ENCODE measurements around the gene HNRNPUL2.
"Not testable (repeated sequence)": the region's sequence is repeated elsewhere in the genome, so short reads cannot be mapped to it uniquely, and the experiment has no call there.

HNRNPUL2 gene

DNA sequence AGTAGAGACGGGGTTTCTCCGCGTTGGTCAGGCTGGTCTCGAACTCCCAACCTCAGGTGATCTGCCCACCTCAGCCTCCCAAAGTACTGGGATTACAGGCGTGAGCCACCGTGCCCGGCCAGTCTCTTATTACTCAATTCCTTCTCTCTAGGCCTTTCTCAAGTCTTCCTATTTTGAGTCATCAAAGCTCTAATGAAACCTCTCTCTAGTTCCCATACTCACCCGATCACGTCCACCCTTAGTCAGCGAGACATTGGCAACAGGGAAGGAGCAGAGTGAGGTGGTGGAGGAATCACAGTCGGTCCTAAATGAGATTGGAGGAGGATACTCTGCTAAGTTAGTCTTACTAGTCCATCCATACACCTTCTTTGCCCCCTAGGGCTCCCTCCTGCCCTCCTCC lies 25.0 kb downstream of the HNRNPUL2 start:
- peaks cover 34% of the 10 kb centered on the region for H3K36me3 ChIP-seq (ENCODE audit: control insufficient read depth, insufficient read depth, low read length)
- no peak overlapping the region for H3K9ac ChIP-seq (ENCODE audit: low read depth, low read length)

DNA sequence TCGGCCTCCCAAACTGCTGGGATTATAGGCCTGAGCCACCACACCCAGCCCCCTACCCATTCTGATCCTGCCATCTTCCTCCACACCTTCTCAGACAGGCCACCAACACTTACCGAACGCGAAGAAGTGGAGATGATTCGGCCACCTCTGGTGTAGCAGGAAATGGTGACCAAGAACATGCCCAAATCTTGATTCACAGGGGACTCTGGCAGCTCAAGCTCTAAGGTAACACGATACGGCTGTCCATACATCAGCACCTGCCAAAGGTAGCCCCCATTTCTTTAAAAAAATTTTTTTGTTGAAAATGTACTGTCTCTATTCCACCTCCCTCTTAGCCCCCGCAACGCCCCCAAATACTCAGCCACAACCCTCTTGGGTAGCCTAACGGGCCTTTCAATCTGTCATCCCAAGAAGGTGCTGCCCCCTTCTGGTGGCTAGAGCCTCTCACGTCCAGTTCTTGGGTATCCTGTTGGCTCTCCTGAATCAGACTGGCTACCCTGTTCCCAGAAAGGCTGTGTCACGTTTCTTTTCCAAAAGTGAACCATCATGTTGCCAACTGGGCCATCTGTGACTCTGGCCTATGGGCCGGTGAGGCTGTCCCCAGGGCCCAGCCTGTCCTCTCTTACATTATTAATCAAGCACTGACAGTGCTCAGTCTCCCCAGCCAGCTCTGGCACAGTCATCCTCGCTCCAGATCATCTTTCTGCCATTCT lies 32.6 kb downstream of the HNRNPUL2 start:
- H3K27ac ChIP-seq (ENCODE audit: low read depth, low read length): peak overlapping the region; percentile 60
- H3K27me3 ChIP-seq (ENCODE audit: control insufficient read depth, insufficient read depth, low read length): no peaks in the 10 kb centered on the region
- H3K4me1 ChIP-seq (ENCODE audit: control insufficient read depth, insufficient read depth, low read length): no peaks in the 10 kb centered on the region
- H3K36me3 ChIP-seq (ENCODE audit: control insufficient read depth, insufficient read depth, low read length): peaks cover 45% of the 10 kb centered on the region
- no peak overlapping the region for H3K4me3 ChIP-seq (ENCODE audit: low read depth, low read length)
- no peak overlapping the region for H3K9ac ChIP-seq (ENCODE audit: low read depth, low read length)
- H3K9me3 ChIP-seq (ENCODE audit: control insufficient read depth, insufficient read depth, low read length): no peaks in the 10 kb centered on the region

More for the DNA sequence above, 25.0 kb downstream of the HNRNPUL2 start:
- Histone ChIP-seq H3K4me1 (ENCODE audit: control insufficient read depth, insufficient read depth, low read length) (no peaks in the 10 kb centered on the region), H3K4me3 (ENCODE audit: low read depth, low read length) (no peak overlapping the region), H3K9me3 (ENCODE audit: control insufficient read depth, insufficient read depth, low read length) (no peaks in the 10 kb centered on the region), H3K27me3 (ENCODE audit: control insufficient read depth, insufficient read depth, low read length) (no peaks in the 10 kb centered on the region), H3K27ac (ENCODE audit: low read depth, low read length) (no peak overlapping the region)

DNA sequence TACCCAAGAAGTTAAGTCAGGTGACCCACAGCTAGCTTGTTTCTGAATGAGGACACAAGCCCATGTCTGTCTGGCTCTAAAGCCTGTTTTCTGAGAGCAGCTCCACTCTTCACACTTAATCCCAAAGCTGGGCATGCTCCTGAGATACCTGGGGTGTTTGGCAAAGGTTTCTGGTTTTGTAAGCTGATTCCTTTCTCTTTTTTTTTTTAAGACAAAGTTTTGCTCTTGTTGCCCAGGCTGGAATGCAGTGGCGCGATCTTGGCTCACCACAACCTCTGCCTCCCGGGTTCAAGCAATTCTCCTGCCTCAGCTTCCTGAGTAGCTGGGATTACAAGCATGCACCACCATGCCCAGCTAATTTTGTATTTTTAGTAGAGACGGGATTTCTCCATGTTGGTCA lies 33.6 kb downstream of the HNRNPUL2 start:
- H3K27me3 ChIP-seq (ENCODE audit: control insufficient read depth, insufficient read depth, low read length); H3K9ac ChIP-seq (ENCODE audit: low read depth, low read length); H3K27ac ChIP-seq (ENCODE audit: low read depth, low read length); H3K4me3 ChIP-seq (ENCODE audit: low read depth, low read length); H3K4me1 ChIP-seq (ENCODE audit: control insufficient read depth, insufficient read depth, low read length); H3K9me3 ChIP-seq (ENCODE audit: control insufficient read depth, insufficient read depth, low read length): not testable (repeated sequence)
- peaks cover 44% of the 10 kb centered on the region for H3K36me3 ChIP-seq (ENCODE audit: control insufficient read depth, insufficient read depth, low read length)

DNA sequence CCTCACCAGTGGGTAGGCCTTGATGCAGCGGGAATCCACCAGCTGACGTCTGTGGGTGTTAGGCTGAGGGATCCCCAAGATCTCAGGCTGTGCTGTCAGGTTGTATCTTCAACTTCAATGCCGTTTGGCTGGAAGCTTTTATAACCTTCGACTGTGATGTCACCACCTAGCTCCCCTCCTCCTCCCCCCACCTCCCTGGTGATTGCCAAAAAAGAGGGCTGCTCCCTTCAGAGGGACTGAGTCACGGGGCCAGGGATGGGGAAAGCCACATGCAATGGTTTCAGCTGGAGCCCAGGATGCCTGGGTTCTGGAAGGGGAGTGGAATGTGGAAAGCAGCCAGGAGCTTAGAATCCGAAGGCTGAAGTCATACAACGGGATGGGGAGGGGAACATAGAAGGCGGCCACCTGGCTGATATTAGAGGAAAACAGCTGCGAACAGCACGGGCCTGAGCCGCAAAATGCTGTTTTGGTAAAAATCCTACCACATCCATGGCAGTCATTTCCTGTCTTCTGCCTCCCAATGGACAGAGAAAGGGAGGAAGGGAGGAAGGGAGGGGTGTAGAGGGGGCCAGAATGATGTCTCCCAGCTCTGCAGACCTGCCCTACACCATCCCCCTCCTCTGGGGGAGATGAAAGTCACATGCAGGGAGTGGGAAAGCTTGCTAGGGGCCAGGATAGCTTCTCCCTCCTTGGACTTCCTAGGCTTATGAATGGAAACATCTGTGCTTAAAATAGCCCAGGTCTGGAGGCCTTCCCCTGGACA lies 37.7 kb downstream of the HNRNPUL2 start, which contains the start of gene LRRN4CL:
Gene LRRN4CL (minus strand): TSS at position 110 of the 763 bp plus-strand sequence. CDS start 1,022 bp downstream, outside the sequence.
- H3K9ac ChIP-seq (ENCODE audit: low read depth, low read length): no peak within 1 kb of the TSS

DNA sequence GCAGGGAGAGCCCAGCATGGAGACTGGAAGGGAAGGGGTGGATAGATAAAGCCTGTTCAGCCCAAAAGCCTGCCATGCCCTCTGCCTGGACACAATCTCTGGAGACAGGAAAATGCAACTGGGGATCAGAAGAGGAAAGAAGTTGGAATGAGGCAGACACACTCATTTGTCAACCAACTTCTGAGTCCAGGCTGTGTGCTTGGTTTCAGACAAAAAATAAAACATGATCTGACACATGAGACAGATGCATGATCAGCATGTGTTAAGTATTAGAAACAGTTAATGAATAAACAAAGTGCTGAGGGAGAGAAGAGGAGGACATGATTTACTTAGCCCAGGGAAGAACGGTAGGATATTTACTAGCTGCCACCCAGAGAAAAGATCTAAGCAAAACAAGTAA lies 38.8 kb downstream of the HNRNPUL2 start:
- no peak overlapping the region for H3K4me3 ChIP-seq (ENCODE audit: low read depth, low read length)
- no peak overlapping the region for H3K27ac ChIP-seq (ENCODE audit: low read depth, low read length)
- H3K9me3 ChIP-seq (ENCODE audit: control insufficient read depth, insufficient read depth, low read length): no peaks in the 10 kb centered on the region
- H3K36me3 ChIP-seq (ENCODE audit: control insufficient read depth, insufficient read depth, low read length): peaks cover 36% of the 10 kb centered on the region
- no peak overlapping the region for H3K9ac ChIP-seq (ENCODE audit: low read depth, low read length)
- H3K4me1 ChIP-seq (ENCODE audit: control insufficient read depth, insufficient read depth, low read length): no peaks in the 10 kb centered on the region
- no peaks in the 10 kb centered on the region for H3K27me3 ChIP-seq (ENCODE audit: control insufficient read depth, insufficient read depth, low read length)

More for the DNA sequence above, 37.7 kb downstream of the HNRNPUL2 start, which contains the start of gene LRRN4CL:
- Histone ChIP-seq H3K27ac (ENCODE audit: low read depth, low read length) (no peak within 1 kb of the TSS), H3K4me1 (ENCODE audit: control insufficient read depth, insufficient read depth, low read length) (no peaks in the 10 kb centered on the region), H3K4me3 (ENCODE audit: low read depth, low read length) (no peak within 1 kb of the TSS), H3K36me3 (ENCODE audit: control insufficient read depth, insufficient read depth, low read length) (peaks cover 44% of the 10 kb centered on the region), H3K9me3 (ENCODE audit: control insufficient read depth, insufficient read depth, low read length) (no peaks in the 10 kb centered on the region), H3K27me3 (ENCODE audit: control insufficient read depth, insufficient read depth, low read length) (no peaks in the 10 kb centered on the region)

DNA sequence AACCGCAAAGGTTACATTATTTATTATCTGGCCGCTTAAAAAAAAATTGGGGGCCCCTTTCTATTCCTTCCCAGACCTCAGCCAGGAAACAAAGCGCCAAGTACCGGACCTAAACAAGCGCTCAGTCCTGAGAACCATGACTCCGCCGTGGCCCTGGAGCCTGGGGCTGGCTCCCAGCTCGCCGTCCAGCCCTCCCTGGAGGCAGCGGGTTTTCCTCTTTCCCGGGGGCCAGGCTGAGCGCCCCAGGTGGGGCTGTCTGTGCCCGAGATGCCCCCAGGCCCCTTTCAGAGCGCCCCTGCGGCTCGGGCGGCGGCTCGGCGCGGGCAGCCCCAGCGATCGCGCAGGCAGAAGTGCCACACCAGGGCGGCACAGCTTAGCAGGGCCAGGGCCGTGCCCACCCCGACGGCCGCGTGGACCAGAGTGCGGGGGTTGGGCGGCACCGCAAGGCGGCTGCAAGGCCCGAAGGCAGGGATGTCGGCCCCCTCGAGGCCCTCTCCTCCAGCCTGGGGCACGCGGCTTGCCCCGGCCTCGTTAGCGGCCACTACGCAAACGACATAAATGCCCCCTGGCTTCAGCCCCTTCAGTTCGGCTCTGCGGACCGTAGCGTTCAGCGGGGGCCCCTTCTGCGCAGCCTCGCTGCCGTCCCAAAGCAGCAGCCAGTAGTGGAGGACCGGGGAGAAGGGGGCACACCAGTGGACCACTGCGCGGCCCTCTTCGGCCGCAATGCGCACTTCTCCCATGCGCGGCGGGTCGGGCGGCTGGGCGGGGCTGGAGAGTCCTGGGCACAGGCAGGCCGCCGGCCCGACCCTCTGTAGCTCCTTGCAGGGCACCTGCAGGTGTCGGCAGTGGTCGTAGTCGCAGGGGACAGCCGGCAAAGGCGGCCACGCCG lies 39.5 kb downstream of the HNRNPUL2 start:
- H3K9ac ChIP-seq (ENCODE audit: low read depth, low read length): no peak overlapping the region

DNA sequence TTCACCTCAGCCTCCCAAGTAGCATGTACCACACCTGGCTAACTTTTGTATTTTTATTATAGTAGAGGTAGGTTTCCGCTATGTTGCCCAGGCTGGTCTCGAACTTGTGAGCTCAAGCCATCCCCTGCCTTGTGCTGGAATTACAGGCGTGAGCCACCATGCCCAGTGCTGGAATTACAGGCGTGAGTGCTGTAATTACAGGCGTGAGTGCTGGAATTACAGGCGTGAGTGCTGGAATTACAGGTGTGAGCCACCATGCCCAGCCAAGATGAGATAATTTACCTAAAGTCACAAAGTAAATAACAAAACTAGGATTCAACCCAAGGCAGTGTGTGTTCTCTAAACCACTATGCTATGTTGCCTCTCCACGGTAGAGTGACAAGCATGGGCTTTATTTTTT lies 44.7 kb downstream of the HNRNPUL2 start:
- Histone ChIP-seq H3K9me3 (ENCODE audit: control insufficient read depth, insufficient read depth, low read length) (no peaks in the 10 kb centered on the region), H3K27me3 (ENCODE audit: control insufficient read depth, insufficient read depth, low read length) (no peaks in the 10 kb centered on the region), H3K9ac (ENCODE audit: low read depth, low read length) (no peak overlapping the region), H3K27ac (ENCODE audit: low read depth, low read length) (no peak overlapping the region), H3K4me3 (ENCODE audit: low read depth, low read length) (no peak overlapping the region), H3K36me3 (ENCODE audit: control insufficient read depth, insufficient read depth, low read length) (peaks cover 7% of the 10 kb centered on the region), H3K4me1 (ENCODE audit: control insufficient read depth, insufficient read depth, low read length) (peaks cover 9% of the 10 kb centered on the region; the same call in 1 of the 2 replicates)

More for the DNA sequence above, 39.5 kb downstream of the HNRNPUL2 start:
- Histone ChIP-seq H3K27me3 (ENCODE audit: control insufficient read depth, insufficient read depth, low read length) (no peaks in the 10 kb centered on the region), H3K9me3 (ENCODE audit: control insufficient read depth, insufficient read depth, low read length) (no peaks in the 10 kb centered on the region), H3K27ac (ENCODE audit: low read depth, low read length) (no peak overlapping the region), H3K36me3 (ENCODE audit: control insufficient read depth, insufficient read depth, low read length) (peaks cover 29% of the 10 kb centered on the region), H3K4me3 (ENCODE audit: low read depth, low read length) (no peak overlapping the region), H3K4me1 (ENCODE audit: control insufficient read depth, insufficient read depth, low read length) (no peaks in the 10 kb centered on the region)

DNA sequence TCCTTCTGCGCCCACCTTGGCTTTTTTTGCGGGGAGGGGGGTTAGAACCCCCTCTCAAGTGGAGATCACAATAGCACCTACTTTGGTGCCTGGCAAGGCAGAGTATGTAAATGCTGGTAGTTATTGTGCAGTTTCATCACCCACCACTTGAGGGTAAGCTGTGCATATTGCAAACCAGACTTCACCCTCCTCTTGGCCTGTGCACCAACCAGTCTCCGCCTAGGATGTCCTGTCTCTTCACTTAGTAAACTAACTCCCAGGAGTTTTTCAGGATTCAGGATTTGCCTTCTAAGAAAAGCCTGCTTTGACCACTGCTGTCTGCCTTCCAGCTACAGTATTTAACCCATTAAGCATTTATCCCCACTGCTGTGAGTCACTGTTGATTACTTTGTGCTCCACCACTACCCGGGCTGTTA lies 46.4 kb downstream of the HNRNPUL2 start:
- Histone ChIP-seq H3K4me3 (ENCODE audit: low read depth, low read length) (no peak overlapping the region), H3K27ac (ENCODE audit: low read depth, low read length) (no peak overlapping the region), H3K36me3 (ENCODE audit: control insufficient read depth, insufficient read depth, low read length) (peaks cover 21% of the 10 kb centered on the region), H3K4me1 (ENCODE audit: control insufficient read depth, insufficient read depth, low read length) (peaks cover 9% of the 10 kb centered on the region; the same call in 1 of the 2 replicates), H3K9me3 (ENCODE audit: control insufficient read depth, insufficient read depth, low read length) (no peaks in the 10 kb centered on the region), H3K27me3 (ENCODE audit: control insufficient read depth, insufficient read depth, low read length) (no peaks in the 10 kb centered on the region), H3K9ac (ENCODE audit: low read depth, low read length) (no peak overlapping the region)

DNA sequence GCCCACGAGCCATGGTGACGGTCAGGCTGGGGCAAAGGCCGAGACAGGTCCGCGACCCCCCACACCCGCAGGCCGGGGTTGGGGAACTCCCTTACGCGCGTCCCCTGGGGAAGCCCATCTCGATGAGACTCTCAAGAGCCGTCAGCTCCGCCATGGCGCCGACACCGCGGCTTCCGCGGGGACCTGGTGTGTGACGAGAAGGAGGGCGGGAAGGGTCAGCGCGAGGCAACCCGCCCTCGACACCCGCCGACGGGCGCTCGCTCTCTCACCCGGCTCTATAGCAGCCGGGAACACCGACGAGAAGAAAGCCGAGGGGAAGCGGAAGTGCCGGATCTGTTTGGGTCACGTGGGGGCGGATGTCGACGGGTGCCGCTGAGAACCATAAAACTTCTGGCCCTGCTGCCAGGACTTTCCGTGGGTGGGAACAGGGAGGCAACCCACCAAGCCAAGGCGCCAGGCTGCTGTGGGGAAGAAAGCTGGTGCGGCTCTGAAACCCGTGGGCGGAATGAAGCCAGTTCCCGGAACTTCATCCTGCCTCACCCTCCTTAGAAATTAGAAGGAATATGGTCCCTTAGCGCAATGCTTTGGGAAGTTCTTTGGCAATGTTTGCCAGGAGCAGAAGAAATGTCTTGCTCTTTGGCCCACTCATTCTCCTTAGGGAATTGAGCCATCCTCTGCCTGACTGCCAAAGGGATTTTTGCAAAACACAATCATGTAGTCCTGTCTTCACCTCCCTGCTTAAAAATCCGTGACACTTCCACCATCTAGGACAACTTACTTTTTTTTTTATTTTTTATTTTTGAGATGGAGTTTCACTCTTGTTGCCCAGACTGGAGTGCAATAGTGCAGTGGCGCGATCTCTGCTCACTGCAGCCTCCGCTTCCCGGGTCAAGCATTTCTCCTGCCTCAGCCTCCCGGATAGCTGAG lies 48.2 kb downstream of the HNRNPUL2 start, which contains the start of gene UBXN1:
Gene UBXN1 (minus strand): TSS at position 304 of the 927 bp plus-strand sequence. CDS start 150 bp downstream, at position 154.
- Histone ChIP-seq H3K27me3 (ENCODE audit: control insufficient read depth, insufficient read depth, low read length) (no peaks in the 10 kb centered on the region), H3K27ac (ENCODE audit: low read depth, low read length) (peak within 1 kb of the TSS; percentile 73), H3K36me3 (ENCODE audit: control insufficient read depth, insufficient read depth, low read length) (peaks cover 29% of the 10 kb centered on the region), H3K4me1 (ENCODE audit: control insufficient read depth, insufficient read depth, low read length) (peaks cover 9% of the 10 kb centered on the region; the same call in 1 of the 2 replicates), H3K4me3 (ENCODE audit: low read depth, low read length) (peak within 1 kb of the TSS; percentile 88), H3K9me3 (ENCODE audit: control insufficient read depth, insufficient read depth, low read length) (no peaks in the 10 kb centered on the region), H3K9ac (ENCODE audit: low read depth, low read length) (peak within 1 kb of the TSS; percentile 73)

DNA sequence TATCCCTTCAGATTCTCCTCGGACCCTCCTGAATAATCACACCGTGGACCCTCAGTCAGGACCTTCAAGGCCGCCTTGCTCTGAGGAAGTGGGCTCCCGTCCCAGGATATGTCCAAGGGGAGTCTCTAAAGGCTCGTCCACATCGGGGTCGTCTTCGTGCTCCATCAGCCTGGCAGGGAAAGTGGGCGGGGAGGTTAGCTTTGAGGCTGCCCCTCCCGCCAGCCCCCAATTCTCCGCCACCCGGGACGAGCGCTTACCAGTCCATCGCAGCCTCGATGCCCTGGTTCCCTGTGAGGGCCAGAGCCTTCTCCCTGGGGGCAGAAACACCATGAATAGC lies 48.9 kb downstream of the HNRNPUL2 start:
- Histone ChIP-seq H3K27me3 (ENCODE audit: control insufficient read depth, insufficient read depth, low read length) (no peaks in the 10 kb centered on the region), H3K9me3 (ENCODE audit: control insufficient read depth, insufficient read depth, low read length) (no peaks in the 10 kb centered on the region)

More for the DNA sequence above, 48.9 kb downstream of the HNRNPUL2 start:
- peak overlapping the region; percentile 88 for H3K4me3 ChIP-seq (ENCODE audit: low read depth, low read length)
- peaks cover 9% of the 10 kb centered on the region; the same call in 1 of the 2 replicates for H3K4me1 ChIP-seq (ENCODE audit: control insufficient read depth, insufficient read depth, low read length)
- peaks cover 35% of the 10 kb centered on the region for H3K36me3 ChIP-seq (ENCODE audit: control insufficient read depth, insufficient read depth, low read length)
- H3K27ac ChIP-seq (ENCODE audit: low read depth, low read length): peak overlapping the region; percentile 73
- H3K9ac ChIP-seq (ENCODE audit: low read depth, low read length): peak overlapping the region; percentile 73
